GM12801 (cell line): Measurements from ENCODE around the gene RAD51B.

Experiments used
- TF ChIP-seq, protein P1 (sequence below): IDR thresholded peaks from one replicate; pipeline ENCODE4 v1.5.1; 2011; ENCODE audit warnings: control low read depth; ENCODE audit not compliant: insufficient read length; ENCODE audit errors: extremely low read depth

Gene RAD51B

DNA sequence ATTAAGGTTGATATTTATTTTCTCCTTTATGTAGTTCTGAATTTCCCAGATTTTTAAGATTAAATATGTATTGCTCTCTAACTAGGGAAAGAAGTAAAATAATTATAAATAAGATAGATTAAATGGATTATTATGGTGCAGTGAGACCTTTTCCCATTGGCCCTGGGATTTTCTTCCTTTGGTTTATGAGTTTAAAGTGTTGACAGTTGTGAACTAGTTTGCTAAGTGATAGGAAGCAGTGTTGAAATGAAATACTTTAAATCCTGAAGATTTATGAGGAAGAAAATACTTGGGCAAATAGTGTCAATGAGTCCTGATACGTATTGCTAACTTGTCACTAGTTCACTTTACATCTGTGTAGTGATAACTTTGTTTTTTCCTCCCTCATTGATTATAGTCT is 188.9 kb downstream of the RAD51B start:
- TF ChIP-seq, protein P1, sequence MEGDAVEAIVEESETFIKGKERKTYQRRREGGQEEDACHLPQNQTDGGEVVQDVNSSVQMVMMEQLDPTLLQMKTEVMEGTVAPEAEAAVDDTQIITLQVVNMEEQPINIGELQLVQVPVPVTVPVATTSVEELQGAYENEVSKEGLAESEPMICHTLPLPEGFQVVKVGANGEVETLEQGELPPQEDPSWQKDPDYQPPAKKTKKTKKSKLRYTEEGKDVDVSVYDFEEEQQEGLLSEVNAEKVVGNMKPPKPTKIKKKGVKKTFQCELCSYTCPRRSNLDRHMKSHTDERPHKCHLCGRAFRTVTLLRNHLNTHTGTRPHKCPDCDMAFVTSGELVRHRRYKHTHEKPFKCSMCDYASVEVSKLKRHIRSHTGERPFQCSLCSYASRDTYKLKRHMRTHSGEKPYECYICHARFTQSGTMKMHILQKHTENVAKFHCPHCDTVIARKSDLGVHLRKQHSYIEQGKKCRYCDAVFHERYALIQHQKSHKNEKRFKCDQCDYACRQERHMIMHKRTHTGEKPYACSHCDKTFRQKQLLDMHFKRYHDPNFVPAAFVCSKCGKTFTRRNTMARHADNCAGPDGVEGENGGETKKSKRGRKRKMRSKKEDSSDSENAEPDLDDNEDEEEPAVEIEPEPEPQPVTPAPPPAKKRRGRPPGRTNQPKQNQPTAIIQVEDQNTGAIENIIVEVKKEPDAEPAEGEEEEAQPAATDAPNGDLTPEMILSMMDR, result no peak

DNA sequence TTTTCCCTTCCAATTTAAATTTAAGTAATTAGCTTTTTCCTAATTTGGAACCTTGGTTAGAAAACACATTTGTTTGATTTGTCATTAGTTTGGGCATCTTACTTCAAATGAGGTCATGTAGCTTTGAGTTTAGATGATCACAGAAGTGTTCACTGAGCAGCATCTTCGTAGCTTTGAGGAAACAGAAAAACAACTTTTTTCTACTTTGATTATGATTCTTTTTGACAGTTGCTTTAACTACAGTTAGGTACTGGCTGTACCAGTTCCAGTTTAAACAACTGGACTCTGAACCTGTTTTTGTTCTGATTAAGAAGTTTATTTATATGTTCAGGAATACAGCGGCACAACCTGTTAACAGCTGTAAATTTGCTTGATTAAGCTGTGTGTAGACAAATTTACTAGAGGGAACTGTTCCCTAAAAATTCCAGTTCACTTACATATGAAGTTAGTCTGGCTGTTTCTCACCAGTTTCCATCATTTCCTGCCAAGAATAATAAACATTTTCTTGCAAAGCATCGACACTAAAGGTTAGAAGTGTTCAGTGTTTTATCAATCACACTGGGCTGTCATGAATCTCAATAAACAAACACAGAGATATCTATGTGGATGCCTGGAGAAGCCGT is 191.9 kb downstream of the RAD51B start:
- TF ChIP-seq, protein P1, result no peak

DNA sequence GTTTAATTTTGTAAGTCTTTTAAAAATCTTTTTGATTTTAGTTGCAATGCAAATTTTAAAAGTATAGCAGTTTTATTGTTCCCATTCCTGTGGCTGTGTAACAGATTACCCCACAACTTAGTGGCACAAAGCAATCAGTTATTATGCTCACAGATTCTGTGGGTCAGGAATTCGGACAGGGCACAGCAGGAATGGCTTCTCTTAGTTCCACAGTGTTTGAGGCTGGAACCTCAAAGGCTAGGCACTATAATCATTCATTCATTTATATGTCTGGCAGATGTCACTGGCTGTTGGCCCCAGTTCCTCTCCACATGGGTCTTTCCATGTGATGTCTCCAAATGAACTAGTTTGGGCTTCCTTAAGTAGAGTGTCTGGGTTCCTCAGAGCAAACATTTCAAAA is 193.3 kb downstream of the RAD51B start:
- TF ChIP-seq, protein P1, result no peak

GRCh38 chr14:68013326-68013725 is 193.7 kb downstream of the RAD51B start:
- TF ChIP-seq, protein P1, result no peak

GRCh38 chr14:68014771-68015170 is 195.2 kb downstream of the RAD51B start:
- TF ChIP-seq, protein P1, result no peak

- TF ChIP-seq, protein P1, result no peak
Observed at GRCh38 chr14:68015356-68016254, 196.0 kb downstream of the RAD51B start.

DNA sequence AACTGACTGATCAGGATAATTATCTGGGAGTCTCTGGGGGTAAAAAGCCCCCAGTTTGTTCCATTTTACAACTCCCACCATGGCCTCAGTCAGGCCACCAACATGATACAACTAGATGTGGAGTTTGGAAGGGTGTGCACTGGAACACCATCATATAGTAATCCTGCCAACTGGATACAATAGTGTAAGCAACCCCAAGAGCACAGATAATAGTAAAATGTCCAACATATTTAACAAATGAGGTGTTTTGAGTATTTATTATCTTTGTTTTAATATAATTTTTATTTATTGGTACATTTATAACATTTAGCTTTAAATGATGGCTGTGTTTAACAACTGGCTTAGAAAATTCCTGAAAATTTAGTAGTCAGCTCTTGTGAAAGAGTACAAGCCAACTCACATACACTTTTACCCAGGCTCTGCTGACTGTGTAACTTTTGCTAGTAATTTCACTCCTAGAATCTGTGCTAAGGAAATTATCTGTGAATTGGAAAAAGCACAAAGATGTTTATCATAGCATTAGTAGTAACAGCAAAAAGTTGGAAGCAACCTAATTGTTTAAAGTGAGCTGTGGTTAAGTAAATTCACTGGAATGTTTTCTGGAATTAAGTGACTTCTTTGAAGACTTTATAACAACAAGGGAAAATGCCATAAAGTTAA is 196.8 kb downstream of the RAD51B start:
- TF ChIP-seq, protein P1, result no peak
